Measurements from ENCODE around the gene INS.

DNA sequence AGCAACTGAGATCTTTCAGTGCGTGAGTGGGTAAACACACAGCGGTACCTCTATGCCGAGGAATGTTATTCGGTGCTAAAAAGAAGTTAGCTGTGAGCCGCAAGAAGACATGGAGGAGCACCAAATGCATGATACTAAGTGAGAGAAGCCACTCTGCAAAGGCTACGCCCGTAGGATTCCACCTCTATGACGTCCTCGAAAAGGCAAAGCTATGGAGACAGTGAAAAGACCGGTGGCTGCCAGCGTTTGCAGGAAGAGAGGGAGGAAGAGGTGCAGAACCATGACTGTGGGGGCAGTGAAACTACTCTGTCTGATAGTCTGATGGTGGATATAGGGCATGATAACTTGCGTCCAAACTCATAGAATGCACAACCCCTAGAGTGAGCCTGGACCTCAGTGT lies 50.5 kb downstream of the INS start:
- TF ChIP-seq, protein P1, sequence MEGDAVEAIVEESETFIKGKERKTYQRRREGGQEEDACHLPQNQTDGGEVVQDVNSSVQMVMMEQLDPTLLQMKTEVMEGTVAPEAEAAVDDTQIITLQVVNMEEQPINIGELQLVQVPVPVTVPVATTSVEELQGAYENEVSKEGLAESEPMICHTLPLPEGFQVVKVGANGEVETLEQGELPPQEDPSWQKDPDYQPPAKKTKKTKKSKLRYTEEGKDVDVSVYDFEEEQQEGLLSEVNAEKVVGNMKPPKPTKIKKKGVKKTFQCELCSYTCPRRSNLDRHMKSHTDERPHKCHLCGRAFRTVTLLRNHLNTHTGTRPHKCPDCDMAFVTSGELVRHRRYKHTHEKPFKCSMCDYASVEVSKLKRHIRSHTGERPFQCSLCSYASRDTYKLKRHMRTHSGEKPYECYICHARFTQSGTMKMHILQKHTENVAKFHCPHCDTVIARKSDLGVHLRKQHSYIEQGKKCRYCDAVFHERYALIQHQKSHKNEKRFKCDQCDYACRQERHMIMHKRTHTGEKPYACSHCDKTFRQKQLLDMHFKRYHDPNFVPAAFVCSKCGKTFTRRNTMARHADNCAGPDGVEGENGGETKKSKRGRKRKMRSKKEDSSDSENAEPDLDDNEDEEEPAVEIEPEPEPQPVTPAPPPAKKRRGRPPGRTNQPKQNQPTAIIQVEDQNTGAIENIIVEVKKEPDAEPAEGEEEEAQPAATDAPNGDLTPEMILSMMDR (IDR thresholded peaks at IDR 0.05; ENCODE audit: insufficient read depth, low read length, poor library complexity, severe bottlenecking): no peak
- no peak for TF ChIP-seq EZH2phosphoT487 (conservative IDR thresholded peaks at IDR 0.05; ENCODE audit: low read length)

All from SU-DHL-6 (cell line).